HG03280 (cell line): ENCODE data around the gene ACOT13.
"Not testable (repeated sequence)": the region's sequence is repeated elsewhere in the genome, so short reads cannot be mapped to it uniquely, and the experiment has no call there.

ENCODE experiments used
- ATAC-seq: cut with Tn5 transposase; IDR thresholded peaks from one replicate; pipeline ENCODE4 v1.9.1; 2021; ENCODE audit warnings: mild to moderate bottlenecking, moderate library complexity; ENCODE audit not compliant: unreplicated experiment

The ACOT13 gene

GRCh38 chr6:24692003-24692402 lies 25.1 kb downstream of the ACOT13 start:
- no peak for ATAC-seq

GRCh38 chr6:24692415-24692814 lies 25.5 kb downstream of the ACOT13 start:
- ATAC-seq: no peak

- ATAC-seq: no peak
These were observed 26.1 kb downstream of the ACOT13 start for GRCh38 chr6:24692848-24693592.

- ATAC-seq: no peak
These were observed 27.3 kb downstream of the ACOT13 start for GRCh38 chr6:24694198-24694597.

- peak; percentile 50 for ATAC-seq
These were observed 28.8 kb downstream of the ACOT13 start for GRCh38 chr6:24695635-24696034.

GRCh38 chr6:24696097-24696496 lies 29.2 kb downstream of the ACOT13 start:
- no peak for ATAC-seq

GRCh38 chr6:24699521-24700359 lies 32.9 kb downstream of the ACOT13 start:
- ATAC-seq: no peak

- no peak for ATAC-seq
These were observed 35.9 kb downstream of the ACOT13 start for GRCh38 chr6:24702720-24703282.

GRCh38 chr6:24704468-24704867 lies 37.6 kb downstream of the ACOT13 start:
- no peak for ATAC-seq

GRCh38 chr6:24708612-24709011 lies 41.7 kb downstream of the ACOT13 start:
- ATAC-seq: no peak

- no peak for ATAC-seq
These were observed 42.3 kb downstream of the ACOT13 start for GRCh38 chr6:24709014-24709711.

GRCh38 chr6:24710519-24711303 lies 43.8 kb downstream of the ACOT13 start:
- no peak for ATAC-seq

GRCh38 chr6:24716602-24717148 lies 49.8 kb downstream of the ACOT13 start:
- not testable (repeated sequence) for ATAC-seq

- ATAC-seq: no peak
These were observed 51.7 kb downstream of the ACOT13 start for GRCh38 chr6:24718449-24719124.

GRCh38 chr6:24719125-24719971 lies 52.5 kb downstream of the ACOT13 start, which contains the start of gene C6orf62:
C6orf62 (minus strand) TSS chr6:24719154; CDS start chr6:24718668, 486 bp downstream.
- ATAC-seq: no peak

GRCh38 chr6:24720131-24720603 lies 53.3 kb downstream of the ACOT13 start:
- ATAC-seq: no peak

- peak; percentile 83 for ATAC-seq
These were observed 54.0 kb downstream of the ACOT13 start for GRCh38 chr6:24720604-24721460.
